Medulla oblongata (tissue), 1 donor: ENCODE results near the gene CCDC77.
"Not testable (repeated sequence)": the region's sequence is repeated elsewhere in the genome, so short reads cannot be mapped to it uniquely, and the experiment has no call there.

Experiments
- DNase-seq: peaks from one replicate; pipeline ENCODE4 v3.0.0-alpha.2; 2015; ENCODE audit errors: extremely low spot score

CCDC77 gene

DNA sequence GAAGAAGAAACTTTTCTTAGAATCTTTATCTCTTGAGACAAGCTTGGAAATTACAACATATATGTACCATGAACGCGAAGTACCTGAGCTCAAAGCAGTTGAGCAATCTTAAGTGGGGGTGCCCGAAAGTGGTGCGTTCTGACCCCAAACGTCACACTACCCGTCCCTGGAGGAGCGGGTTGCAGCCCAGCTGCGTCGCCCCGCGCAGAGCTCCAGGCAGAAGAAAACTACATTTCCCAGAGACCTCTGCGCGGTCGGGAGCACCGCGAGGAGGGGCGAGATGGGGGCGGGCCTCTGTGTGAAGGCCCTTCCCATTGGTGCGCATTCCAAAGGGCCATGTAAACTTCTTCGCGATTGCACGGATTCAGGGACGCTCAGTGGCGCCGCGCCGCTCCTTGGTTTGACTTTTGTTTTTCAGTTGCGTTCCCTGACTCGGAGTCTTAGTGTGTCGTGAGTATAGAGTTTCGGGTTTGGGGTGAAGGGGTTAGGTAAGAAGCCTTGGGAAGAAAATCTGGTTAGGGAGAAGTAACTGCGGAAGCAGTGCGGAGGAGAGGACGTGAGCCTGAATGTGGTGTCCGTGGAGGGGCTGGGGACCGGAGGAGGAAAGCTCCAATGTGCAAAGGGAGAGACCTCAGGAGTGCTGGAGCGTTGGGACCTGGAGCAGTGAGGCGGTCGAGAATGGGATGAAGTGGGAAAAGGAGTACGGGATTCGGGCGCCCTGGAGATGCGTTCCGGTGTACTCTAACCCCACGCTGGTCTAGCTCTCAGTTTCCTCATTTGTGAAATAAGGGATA is at the start of gene CCDC77:
Gene CCDC77 (plus strand): TSS at position 410 of the 794 bp plus-strand sequence. CDS start 7,740 bp downstream, outside the sequence.
- peak; percentile 97 for DNase-seq

GRCh38 chr12:356276-356988 is 45.0 kb upstream of the CCDC77 start:
- DNase-seq: no peak

DNA sequence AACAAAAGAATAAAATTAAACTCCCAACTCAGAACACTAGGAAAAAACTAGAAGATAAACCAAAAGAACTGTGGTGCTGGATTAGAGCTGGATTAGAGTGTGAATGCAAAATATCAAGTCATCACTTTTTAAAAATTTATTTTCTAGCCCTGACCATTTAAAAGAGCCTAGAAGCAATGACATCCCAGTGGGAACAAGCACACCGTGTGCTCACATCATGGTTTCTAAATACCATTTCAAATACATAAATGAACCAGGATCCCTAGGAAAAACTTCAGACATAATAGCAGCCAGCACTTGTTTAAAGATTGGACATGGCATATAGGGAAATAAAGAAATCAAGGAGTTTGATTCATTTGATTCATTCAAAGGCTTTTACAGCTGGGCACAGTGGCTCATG is 42.4 kb upstream of the CCDC77 start:
- no peak for DNase-seq

GRCh38 chr12:366820-367219 is 34.6 kb upstream of the CCDC77 start:
- no peak for DNase-seq

DNA sequence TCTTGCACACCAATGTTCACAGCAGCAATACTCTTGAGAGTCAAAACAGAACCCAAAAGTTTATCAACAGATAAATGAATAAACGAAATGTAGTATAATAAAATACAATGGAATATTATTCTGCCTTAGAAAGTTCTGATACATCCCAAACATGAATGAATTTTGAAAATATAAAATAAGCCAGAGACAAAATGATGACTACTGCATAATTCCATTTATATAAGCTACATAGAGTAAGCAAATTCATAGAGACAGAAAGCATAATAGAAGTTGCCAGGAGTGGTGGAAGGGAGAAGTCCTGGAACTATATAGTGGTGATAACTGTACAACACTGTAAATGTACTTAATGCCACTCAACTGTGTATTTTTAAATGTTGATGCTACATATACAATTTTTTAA is 33.5 kb upstream of the CCDC77 start:
- no peak for DNase-seq

DNA sequence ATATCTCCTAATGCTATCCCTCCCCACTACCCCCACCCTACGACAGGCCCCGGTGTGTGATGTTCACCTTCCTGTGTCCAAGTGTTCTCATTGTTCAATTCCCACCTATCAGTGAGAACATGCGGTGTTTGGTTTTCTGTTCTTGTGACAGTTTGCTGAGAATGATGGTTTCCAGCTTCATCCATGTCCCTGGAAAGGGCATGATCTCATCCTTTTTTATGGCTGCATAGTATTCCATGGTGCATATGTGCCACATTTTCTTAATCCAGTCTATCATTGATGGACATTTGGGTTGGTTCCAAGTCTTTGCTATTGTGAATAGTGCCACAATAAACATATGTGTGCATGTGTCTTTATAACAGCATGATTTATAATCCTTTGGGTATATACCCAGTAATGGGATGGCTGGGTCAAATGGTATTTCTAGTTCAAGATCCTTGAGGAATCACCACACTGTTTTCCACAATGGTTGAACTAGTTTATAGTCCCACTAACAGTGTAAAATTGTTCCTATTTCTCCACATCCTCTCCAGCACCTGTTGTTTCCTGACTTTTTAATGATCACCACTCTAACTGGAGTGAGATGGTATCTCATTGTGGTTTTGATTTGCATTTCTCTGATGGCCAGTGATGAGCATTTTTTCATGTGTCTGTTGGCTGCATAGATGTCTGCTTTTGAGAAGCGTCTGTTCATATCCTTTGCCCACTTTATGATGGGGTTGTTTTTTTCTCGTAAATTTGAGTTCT is 30.5 kb upstream of the CCDC77 start:
- DNase-seq: not testable (repeated sequence)

- DNase-seq: no peak
These were observed 14.8 kb upstream of the CCDC77 start for GRCh38 chr12:386651-387050.

- no peak for DNase-seq
These were observed 13.4 kb upstream of the CCDC77 start for GRCh38 chr12:388012-388411.

GRCh38 chr12:388541-389141 is 12.8 kb upstream of the CCDC77 start:
- DNase-seq: peak; percentile 43

DNA sequence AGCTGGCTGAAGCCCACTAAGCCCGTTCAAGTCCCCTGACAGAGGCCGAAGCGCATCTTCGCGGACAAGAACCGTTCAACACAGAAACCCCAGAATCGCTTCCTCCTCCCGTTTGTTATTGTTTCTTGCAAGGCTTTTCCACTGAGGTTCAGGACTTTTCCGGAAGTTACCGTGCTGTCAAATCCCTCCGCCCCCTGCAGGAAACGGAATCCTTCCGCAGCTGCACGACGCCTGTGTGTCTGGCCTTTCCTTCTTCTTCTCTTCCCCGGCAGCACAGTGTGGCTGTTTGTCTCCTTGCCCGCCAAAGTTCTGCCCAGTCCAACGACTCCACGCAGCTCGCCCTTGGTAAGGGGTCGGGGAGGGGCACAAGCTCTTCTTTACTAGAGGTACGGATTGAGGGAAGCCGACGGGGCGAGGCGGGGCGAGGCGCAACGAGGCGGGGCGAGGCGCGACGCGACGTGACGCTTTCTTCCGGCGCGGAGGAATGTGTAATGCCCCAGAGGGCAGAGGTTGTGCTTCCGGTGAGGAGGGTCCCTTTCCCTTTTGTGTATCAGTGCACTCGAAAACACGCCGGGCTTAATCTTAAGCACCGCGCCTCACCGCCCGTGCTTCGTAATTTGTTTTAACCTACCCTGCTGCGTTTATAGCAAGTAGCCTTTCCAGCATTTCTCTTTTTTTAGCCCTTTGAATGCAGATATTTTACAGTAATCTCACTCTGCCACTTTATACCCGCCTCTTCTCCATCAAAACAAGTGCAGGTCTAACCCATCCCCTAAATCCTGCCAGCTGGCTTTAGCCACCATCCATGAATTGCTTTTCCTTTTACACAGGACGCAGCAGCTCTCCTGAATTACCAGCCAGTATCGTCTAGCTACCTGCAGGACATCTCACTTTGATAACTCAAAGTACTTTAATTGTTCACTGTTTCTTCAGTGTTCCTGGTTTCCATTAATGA is 12.0 kb upstream of the CCDC77 start, which contains the start of gene KDM5A:
Gene KDM5A (minus strand): TSS at position 179 of the 955 bp plus-strand sequence. CDS start 229 bp downstream, outside the sequence.
- peak; percentile 95 for DNase-seq

- no peak for DNase-seq
These were observed 616 bp upstream of the CCDC77 start for GRCh38 chr12:400828-401227.

DNA sequence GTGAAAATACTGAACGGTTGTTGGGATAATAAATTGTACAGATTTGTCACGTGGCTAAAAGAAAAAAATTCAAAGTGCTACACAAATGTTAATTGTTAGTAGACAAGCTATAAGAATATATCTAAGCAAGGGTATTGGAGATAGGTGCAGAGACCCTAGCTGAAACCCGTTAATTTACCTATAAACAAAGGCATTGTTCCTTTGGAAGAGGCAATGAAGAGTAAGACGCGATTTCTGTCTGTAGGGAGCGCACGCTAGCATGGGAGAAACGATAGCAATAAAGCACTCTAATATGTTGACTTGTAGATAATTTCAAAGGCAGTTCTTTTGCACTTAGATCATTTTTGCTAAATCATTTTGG is 565 bp downstream of the CCDC77 start:
- no peak for DNase-seq

DNA sequence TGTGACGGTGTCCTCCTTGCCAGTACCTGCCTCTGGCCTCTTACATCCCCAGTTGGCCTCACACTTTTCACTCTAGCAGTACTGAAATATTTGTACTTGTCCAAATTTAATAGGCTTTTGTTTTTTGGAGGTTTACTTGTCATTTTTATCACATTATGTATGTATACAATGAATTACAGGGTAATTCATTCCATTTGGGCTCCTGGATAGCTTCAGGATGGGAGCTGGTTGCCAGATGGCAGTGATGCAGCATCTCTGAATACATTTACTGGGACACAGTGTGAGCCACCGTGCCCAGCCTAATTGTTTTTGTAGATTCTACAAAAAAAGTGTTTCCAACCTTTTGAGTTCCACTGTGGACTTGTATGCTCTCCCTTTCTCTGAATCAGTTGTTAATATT is 13.4 kb downstream of the CCDC77 start:
- no peak for DNase-seq

GRCh38 chr12:418432-418831 is 17.0 kb downstream of the CCDC77 start:
- DNase-seq: no peak

DNA sequence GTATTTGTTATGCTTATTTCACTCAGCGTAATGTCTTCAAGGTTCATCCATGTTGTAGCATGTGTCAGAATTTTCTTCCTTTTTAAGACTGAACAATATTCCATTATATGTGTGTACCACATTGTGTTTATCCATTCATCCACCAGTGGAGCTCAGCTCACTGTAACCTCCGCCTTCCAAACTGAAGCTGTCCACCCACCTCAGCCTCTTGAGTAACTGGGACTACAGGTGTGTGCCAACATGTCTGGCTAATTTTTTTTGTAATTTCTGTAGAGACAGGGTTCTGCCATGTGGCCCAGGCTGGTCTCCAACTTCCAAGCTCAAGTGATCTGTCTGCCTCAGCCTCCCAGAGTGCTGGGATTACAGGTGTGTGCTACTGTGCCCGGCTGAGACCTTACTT is 21.1 kb downstream of the CCDC77 start:
- DNase-seq: no peak

DNA sequence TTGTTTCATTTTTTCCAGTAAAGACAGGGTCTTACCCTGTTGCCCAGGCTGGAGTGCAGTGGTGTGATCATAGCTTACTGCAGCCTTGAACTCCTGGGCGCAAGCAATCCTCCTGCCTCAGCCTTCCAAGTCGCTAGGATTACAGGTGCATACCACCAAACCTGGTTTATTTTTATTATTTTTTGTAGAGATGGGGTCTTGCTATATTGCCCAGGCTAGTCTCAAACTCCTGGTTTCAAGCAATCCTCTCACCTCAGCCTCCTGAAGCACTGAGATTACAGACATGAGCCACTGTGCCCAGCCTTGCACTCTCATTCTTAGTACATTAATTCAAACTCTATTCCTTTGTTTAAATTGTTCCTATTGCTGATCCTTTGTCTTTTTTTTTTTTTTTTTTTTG is 34.3 kb downstream of the CCDC77 start:
- not testable (repeated sequence) for DNase-seq

DNA sequence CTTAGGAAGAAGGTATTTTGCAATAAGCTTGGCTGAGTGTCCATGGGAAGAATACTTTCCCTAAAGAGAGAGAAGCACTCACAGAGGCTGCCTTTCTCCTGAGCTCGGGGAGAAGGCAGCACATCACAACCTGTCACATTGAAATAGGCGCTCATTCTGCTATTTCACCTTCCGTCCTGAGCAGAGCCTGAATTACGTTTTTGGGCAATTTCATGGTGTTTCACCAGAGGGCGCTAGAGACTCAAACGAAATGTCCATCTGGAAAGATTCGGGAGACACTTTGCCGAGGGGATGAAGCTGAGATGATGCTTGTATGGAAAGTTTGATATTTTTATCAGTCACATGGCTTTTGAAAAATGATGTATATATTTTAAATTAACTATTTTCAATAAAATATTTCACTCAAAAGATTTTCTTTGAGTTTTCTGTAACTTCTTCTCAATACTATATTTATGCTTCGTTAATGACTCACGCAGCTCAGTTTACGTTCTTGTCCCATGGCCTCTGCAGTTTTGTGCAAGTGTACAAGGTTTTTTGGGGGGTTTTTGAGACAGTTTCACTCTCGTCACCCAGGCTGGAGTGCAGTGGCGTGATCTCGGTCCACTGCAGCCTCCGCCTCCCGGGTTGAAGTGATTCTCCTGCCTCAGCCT is 40.9 kb downstream of the CCDC77 start:
- peak; percentile 78 for DNase-seq

GRCh38 chr12:447141-447540 is 45.7 kb downstream of the CCDC77 start:
- no peak for DNase-seq

- DNase-seq: no peak
These were observed 47.8 kb downstream of the CCDC77 start for GRCh38 chr12:449203-449602.

DNA sequence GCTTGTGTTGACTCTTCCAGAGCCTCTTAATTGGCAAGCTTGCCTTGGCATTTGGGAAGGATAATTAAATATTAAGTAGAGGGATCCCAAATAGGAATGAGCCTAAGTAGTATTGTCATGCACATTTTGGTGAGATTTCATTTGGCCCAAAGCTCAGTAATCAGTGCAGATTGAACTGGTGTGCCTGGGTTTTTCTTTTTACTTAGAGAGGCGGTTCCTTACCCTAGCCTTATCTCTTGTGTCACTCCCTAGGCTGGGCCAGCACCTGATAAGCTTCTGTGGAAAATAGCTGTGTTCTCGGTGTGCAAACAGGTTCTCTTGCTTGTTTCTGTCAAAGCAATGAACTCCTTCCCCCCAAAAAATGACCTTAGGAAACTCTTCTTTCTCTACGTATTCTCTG is 49.0 kb downstream of the CCDC77 start:
- no peak for DNase-seq
